ENCODE measurements around the gene IL1RAPL2.

The IL1RAPL2 gene

GRCh38 chrX:105480646-105481310 is 914.8 kb downstream of the IL1RAPL2 start:
- no peak for DNase-seq

- DNase-seq: no peak
Measured at GRCh38 chrX:105483011-105483410, 917.0 kb downstream of the IL1RAPL2 start.

- DNase-seq: no peak
Measured at GRCh38 chrX:105488716-105489115, 922.7 kb downstream of the IL1RAPL2 start.

- DNase-seq: no peak
Measured at GRCh38 chrX:105495376-105495775, 929.4 kb downstream of the IL1RAPL2 start.

GRCh38 chrX:105502336-105502735 is 936.3 kb downstream of the IL1RAPL2 start:
- no peak for DNase-seq

- no peak for DNase-seq
Measured at GRCh38 chrX:105515561-105515960, 949.6 kb downstream of the IL1RAPL2 start.

GRCh38 chrX:105526431-105526830 is 960.4 kb downstream of the IL1RAPL2 start:
- no peak for DNase-seq

- no peak for DNase-seq
Measured at GRCh38 chrX:105527759-105528158, 961.8 kb downstream of the IL1RAPL2 start.

- DNase-seq: no peak
Measured at GRCh38 chrX:105533951-105534350, 968.0 kb downstream of the IL1RAPL2 start.

GRCh38 chrX:105543283-105543682 is 977.3 kb downstream of the IL1RAPL2 start:
- no peak for DNase-seq

GRCh38 chrX:105550043-105550663 is 984.2 kb downstream of the IL1RAPL2 start:
- DNase-seq: no peak

GRCh38 chrX:105552395-105552794 is 986.4 kb downstream of the IL1RAPL2 start:
- peak; percentile 0 for DNase-seq

- DNase-seq: no peak
Measured at GRCh38 chrX:105553118-105553517, 987.1 kb downstream of the IL1RAPL2 start.

GRCh38 chrX:105564501-105564900 is 998.5 kb downstream of the IL1RAPL2 start:
- no peak for DNase-seq

GRCh38 chrX:105565856-105566255 is 999.9 kb downstream of the IL1RAPL2 start:
- DNase-seq: no peak

GRCh38 chrX:105567082-105567481 is 1001.1 kb downstream of the IL1RAPL2 start:
- DNase-seq: peak; percentile 15

GRCh38 chrX:105608745-105609144 is 1042.7 kb downstream of the IL1RAPL2 start:
- DNase-seq: no peak

GRCh38 chrX:105609530-105609929 is 1043.5 kb downstream of the IL1RAPL2 start:
- no peak for DNase-seq

GRCh38 chrX:105610411-105610810 is 1044.4 kb downstream of the IL1RAPL2 start:
- no peak for DNase-seq

GRCh38 chrX:105618393-105619101 is 1052.5 kb downstream of the IL1RAPL2 start:
- no peak for DNase-seq

- DNase-seq: no peak
Measured at GRCh38 chrX:105634180-105634579, 1068.2 kb downstream of the IL1RAPL2 start.

- no peak for DNase-seq
Measured at GRCh38 chrX:105635794-105636193, 1069.8 kb downstream of the IL1RAPL2 start.

- peak; percentile 75 for DNase-seq
Measured at GRCh38 chrX:105636667-105637066, 1070.7 kb downstream of the IL1RAPL2 start.

Measured in NCI-H2171 treated with DMSO at 0.1 percent for 48 hours (cell line).